ENCODE data around the gene NDUFS1. TPM values are rescaled to one million over a fixed set of nuclear protein-coding genes. Genes with fewer than 3 reads are reported as not detected.

Gene NDUFS1
- total RNA-seq, 1 experiment from 2014 or later = 79.2 TPM

DNA sequence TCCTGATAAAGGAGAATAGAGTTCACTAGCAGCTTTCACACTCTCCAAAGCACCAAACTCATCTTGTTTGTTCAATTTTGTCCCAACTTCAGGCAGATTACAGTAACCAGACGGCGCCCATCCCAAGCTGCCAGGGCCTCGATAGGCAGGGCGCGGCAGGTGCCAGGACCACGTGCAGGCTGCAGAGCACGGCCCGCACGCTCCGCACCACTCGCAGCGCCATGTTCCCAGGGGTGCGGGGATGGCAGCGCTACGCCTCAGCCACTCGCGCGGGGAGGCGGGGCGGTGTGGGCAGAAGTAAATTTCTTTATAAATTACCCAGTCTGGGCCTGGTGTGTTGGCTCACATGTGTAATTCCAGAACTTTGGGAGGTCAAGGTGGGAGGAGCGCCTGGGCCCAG is 43.0 kb downstream of the NDUFS1 start:
- intact Hi-C loops (cut with micrococcal nuclease; ENCODE audit: unreplicated experiment) = no loop called here
- CTCF ChIA-PET = no interaction called here
- H3K9me3 Mint-ChIP-seq (ENCODE audit: low read depth, unreplicated experiment) = no peaks in the 10 kb centered on the region
- H3K27ac Mint-ChIP-seq (ENCODE audit: unreplicated experiment) = no peak overlapping the region
- H3K4me1 Mint-ChIP-seq (ENCODE audit: low read depth, unreplicated experiment) = peaks cover 8% of the 10 kb centered on the region
- peaks cover 22% of the 10 kb centered on the region for H3K36me3 Mint-ChIP-seq (ENCODE audit: insufficient read depth, unreplicated experiment)
- H3K4me3 Mint-ChIP-seq (ENCODE audit: low read depth, unreplicated experiment) = no peak overlapping the region
- H3K27me3 Mint-ChIP-seq (ENCODE audit: unreplicated experiment) = no peaks in the 10 kb centered on the region
- no peak for TF ChIP-seq CTCF (IDR thresholded peaks at IDR 0.05; ENCODE audit: unreplicated experiment)
- no TSS peak for BruUV-seq (replicated peaks)
- no peak for DNase-seq

DNA sequence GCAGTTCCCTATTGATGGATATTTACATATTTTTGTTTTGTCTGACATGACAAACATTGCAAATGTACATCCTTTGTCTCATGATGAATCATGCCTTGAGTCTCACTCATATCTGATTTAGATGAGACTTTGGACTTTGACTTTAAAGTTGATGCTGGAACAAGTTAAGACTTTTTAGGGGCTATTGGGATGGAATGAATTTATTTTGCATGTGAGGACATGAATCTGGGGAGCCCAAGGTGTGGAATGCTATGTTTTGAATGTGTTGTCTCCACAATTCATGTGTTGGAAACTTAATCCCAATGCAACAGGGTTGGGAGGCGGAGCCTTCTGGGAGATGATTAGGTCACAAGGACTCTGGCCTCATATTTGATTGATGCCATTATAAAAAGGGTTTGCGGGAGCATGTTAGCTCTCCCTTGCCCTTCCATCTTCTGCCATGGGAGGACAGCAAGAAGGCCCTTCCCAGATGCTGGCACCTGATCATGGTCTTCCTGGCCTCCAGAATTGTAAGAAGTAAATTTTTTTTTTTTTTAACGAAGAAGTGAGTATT is 44.1 kb downstream of the NDUFS1 start:
- H3K4me1 Mint-ChIP-seq (ENCODE audit: low read depth, unreplicated experiment) = peaks cover 8% of the 10 kb centered on the region
- H3K27ac Mint-ChIP-seq (ENCODE audit: unreplicated experiment) = no peak overlapping the region
- intact Hi-C loops (cut with micrococcal nuclease; ENCODE audit: unreplicated experiment) = no loop called here
- H3K4me3 Mint-ChIP-seq (ENCODE audit: low read depth, unreplicated experiment) = no peak overlapping the region
- no peak for DNase-seq
- H3K27me3 Mint-ChIP-seq (ENCODE audit: unreplicated experiment) = no peaks in the 10 kb centered on the region
- CTCF ChIA-PET = no interaction called here
- no TSS peak for BruUV-seq (replicated peaks)
- no peaks in the 10 kb centered on the region for H3K9me3 Mint-ChIP-seq (ENCODE audit: low read depth, unreplicated experiment)
- TF ChIP-seq CTCF (IDR thresholded peaks at IDR 0.05; ENCODE audit: unreplicated experiment) = no peak
- H3K36me3 Mint-ChIP-seq (ENCODE audit: insufficient read depth, unreplicated experiment) = peaks cover 13% of the 10 kb centered on the region

DNA sequence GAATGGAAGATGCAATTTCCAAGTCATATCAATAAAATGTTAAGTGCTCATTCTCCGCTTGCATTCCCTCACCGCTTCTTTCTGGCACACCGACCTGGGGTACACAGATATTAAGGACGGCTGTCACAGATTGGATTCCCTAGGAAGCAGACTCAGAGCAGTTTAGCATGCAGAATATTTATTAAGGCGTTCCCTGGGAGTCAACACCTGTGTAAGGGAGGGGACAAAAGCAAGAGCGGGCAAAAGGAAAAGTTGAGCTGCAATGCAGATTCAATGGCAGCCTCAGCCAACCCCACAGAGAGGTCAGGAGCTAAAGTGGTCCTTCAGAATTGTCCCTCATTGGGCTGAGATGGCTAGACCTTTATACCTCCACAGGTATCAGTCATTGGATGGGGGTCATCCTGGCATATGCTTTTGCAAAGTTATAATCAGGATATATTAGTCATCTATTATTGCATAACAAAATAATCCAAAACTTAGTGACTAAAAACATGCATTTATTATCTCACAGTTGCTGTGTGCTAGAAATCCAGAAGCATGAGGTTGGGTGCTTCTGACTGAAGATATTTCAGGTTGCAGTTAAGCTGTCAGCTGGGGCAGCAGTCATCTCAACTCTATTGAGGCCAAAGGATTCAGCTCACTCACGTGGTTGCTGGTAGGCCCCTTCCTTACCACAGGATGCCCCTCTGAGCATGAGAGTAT is 46.2 kb downstream of the NDUFS1 start:
- intact Hi-C loops (cut with micrococcal nuclease; ENCODE audit: unreplicated experiment) = no loop called here
- CTCF ChIA-PET = interaction anchor here (0.7 kb wide), 1 partner anchor 88 kb away, joined by 3 read pairs; no protein-coding TSS in a partner anchor
- TF ChIP-seq CTCF (IDR thresholded peaks at IDR 0.05; ENCODE audit: unreplicated experiment) = no peak
- no TSS peak for BruUV-seq (replicated peaks)
- DNase-seq = no peak
- Mint-ChIP-seq H3K27me3 (ENCODE audit: unreplicated experiment) (no peaks in the 10 kb centered on the region), H3K4me1 (ENCODE audit: low read depth, unreplicated experiment) (peaks cover 8% of the 10 kb centered on the region), H3K4me3 (ENCODE audit: low read depth, unreplicated experiment) (no peak overlapping the region), H3K36me3 (ENCODE audit: insufficient read depth, unreplicated experiment) (peaks cover 12% of the 10 kb centered on the region), H3K27ac (ENCODE audit: unreplicated experiment) (no peak overlapping the region), H3K9me3 (ENCODE audit: low read depth, unreplicated experiment) (no peaks in the 10 kb centered on the region)

DNA sequence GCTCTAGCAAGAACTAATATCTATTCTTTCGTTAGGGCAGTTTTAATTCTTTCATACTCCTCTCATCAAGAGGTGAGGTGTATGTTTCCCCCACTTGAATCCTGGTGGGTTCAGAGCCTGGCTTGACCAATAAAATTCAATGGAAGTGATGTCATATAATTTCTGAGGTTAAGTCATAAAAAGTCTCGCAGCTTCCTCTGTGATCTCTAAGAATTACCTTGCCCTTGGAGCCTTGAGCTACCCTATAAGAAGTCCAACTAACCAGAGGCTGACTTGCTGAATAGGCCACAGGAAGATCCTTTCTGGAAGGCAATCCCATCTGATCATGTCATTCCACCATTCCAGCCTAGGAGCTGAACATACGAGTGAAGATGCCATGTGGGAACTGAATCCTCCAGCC is 47.1 kb downstream of the NDUFS1 start:
- DNase-seq = no peak
- BruUV-seq (replicated peaks) = TSS peak; percentile 24
- intact Hi-C loops (cut with micrococcal nuclease; ENCODE audit: unreplicated experiment) = no loop called here
- Mint-ChIP-seq H3K27ac (ENCODE audit: unreplicated experiment) (no peak overlapping the region), H3K4me1 (ENCODE audit: low read depth, unreplicated experiment) (peaks cover 8% of the 10 kb centered on the region), H3K9me3 (ENCODE audit: low read depth, unreplicated experiment) (no peaks in the 10 kb centered on the region), H3K36me3 (ENCODE audit: insufficient read depth, unreplicated experiment) (peaks cover 12% of the 10 kb centered on the region), H3K4me3 (ENCODE audit: low read depth, unreplicated experiment) (no peak overlapping the region), H3K27me3 (ENCODE audit: unreplicated experiment) (no peaks in the 10 kb centered on the region)
- CTCF ChIA-PET = no interaction called here
- TF ChIP-seq CTCF (IDR thresholded peaks at IDR 0.05; ENCODE audit: unreplicated experiment) = no peak
